ENCODE measurements around the gene LZTR1.
"Not testable (repeated sequence)": the region's sequence is repeated elsewhere in the genome, so short reads cannot be mapped to it uniquely, and the experiment has no call there.

The LZTR1 gene

GRCh38 chr22:21000987-21001600 is 19.0 kb downstream of the LZTR1 start:
- Histone ChIP-seq H3K27ac (ENCODE audit: low read length) (peak overlapping the region; percentile 97), H3F3A (ENCODE audit: insufficient read depth, low read length) (peaks cover 16% of the 10 kb centered on the region)

DNA sequence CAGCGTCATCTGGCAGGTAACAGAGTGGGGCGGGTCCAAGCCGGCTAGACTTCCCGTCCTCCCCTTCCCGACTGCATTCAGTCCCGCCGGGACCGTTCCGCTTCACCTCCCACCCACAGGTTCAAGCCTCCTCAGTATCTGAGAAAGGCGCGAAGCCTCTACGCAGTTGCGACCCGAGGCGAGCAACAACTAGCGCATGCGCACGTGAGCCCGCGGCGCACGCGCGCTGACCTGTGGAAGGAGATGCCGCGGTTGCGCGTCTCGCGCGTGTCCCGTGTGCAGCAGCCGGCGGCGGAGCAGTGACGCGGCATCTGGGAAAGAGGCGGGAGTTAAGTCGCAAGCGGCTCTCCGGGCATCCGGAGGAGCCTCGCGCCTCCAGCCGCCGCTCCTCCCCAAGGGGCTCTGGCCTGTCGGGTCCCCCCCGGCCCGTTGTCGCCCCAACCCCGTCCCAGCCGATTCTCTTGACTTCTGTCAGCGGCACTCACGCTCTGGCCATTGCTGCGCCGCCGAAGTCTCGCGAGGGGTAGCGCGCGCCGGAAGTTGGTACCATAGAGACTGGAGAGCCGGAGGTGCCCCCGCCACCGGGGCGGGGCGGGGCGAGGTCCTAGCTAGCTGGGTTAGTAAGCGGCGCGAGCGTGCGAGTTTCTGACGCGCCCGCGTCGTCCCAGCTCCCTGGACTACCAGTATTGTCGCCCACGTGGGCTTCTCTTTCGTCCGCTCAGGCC is 19.7 kb downstream of the LZTR1 start, which contains the start of gene THAP7:
Gene THAP7, minus strand, starts transcription at position 518 of the 725 bp plus-strand sequence. Its CDS starts 207 bp downstream, at position 311.
- Histone ChIP-seq H3K79me2 (ENCODE audit: low read length) (peaks cover 21% of the 10 kb centered on the region), H3K4me1 (ENCODE audit: low read length) (peaks cover 9% of the 10 kb centered on the region; the same call in 1 of the 2 replicates), H3F3A (ENCODE audit: insufficient read depth, low read length) (peaks cover 16% of the 10 kb centered on the region), H3K4me3 (ENCODE audit: low read length) (peak within 1 kb of the TSS; percentile 91), H3K27ac (ENCODE audit: low read length) (peak within 1 kb of the TSS; percentile 97), H3K9me2 (replicated peaks; ENCODE audit: insufficient read depth, low read length) (no peaks in the 10 kb centered on the region), H3K27me3 (replicated peaks; ENCODE audit: insufficient read depth, low read length) (peaks cover 4% of the 10 kb centered on the region), H3K9ac (ENCODE audit: low read length) (peak within 1 kb of the TSS; percentile 95), H2AFZ (ENCODE audit: low read length) (peak within 1 kb of the TSS; percentile 84), H4K20me1 (ENCODE audit: insufficient read depth, low read length) (no peaks in the 10 kb centered on the region), H3K9me3 (replicated peaks; ENCODE audit: insufficient read depth, low read length) (no peaks in the 10 kb centered on the region), H3K4me2 (ENCODE audit: low read depth, low read length) (peak within 1 kb of the TSS; percentile 100), H3K36me3 (replicated peaks; ENCODE audit: insufficient read depth, low read length) (no peaks in the 10 kb centered on the region)
- TF ChIP-seq, protein P1, sequence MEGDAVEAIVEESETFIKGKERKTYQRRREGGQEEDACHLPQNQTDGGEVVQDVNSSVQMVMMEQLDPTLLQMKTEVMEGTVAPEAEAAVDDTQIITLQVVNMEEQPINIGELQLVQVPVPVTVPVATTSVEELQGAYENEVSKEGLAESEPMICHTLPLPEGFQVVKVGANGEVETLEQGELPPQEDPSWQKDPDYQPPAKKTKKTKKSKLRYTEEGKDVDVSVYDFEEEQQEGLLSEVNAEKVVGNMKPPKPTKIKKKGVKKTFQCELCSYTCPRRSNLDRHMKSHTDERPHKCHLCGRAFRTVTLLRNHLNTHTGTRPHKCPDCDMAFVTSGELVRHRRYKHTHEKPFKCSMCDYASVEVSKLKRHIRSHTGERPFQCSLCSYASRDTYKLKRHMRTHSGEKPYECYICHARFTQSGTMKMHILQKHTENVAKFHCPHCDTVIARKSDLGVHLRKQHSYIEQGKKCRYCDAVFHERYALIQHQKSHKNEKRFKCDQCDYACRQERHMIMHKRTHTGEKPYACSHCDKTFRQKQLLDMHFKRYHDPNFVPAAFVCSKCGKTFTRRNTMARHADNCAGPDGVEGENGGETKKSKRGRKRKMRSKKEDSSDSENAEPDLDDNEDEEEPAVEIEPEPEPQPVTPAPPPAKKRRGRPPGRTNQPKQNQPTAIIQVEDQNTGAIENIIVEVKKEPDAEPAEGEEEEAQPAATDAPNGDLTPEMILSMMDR (IDR thresholded peaks at IDR 0.05; ENCODE audit: low read length): no peak
- no peak for TF ChIP-seq EZH2 (optimal IDR thresholded peaks at IDR 0.05; ENCODE audit: low read depth, low read length)
- TF ChIP-seq EZH2phosphoT487 (IDR thresholded peaks at IDR 0.05; ENCODE audit: low read length): no peak
- peak; percentile 97 for DNase-seq

More at GRCh38 chr22:21000987-21001600, 19.0 kb downstream of the LZTR1 start:
- H3K36me3 ChIP-seq (replicated peaks; ENCODE audit: insufficient read depth, low read length): no peaks in the 10 kb centered on the region
- H2AFZ ChIP-seq (ENCODE audit: low read length): peak overlapping the region; percentile 84
- peak overlapping the region; percentile 91 for H3K4me3 ChIP-seq (ENCODE audit: low read length)
- H3K4me1 ChIP-seq (ENCODE audit: low read length): peaks cover 9% of the 10 kb centered on the region; the same call in 1 of the 2 replicates
- H3K27me3 ChIP-seq (replicated peaks; ENCODE audit: insufficient read depth, low read length): no peaks in the 10 kb centered on the region
- peak overlapping the region; percentile 95 for H3K9ac ChIP-seq (ENCODE audit: low read length)
- H3K4me2 ChIP-seq (ENCODE audit: low read depth, low read length): peak overlapping the region; percentile 100
- H3K9me2 ChIP-seq (replicated peaks; ENCODE audit: insufficient read depth, low read length): no peaks in the 10 kb centered on the region
- no peaks in the 10 kb centered on the region for H3K9me3 ChIP-seq (replicated peaks; ENCODE audit: insufficient read depth, low read length)
- DNase-seq: no peak
- no peaks in the 10 kb centered on the region for H4K20me1 ChIP-seq (ENCODE audit: insufficient read depth, low read length)
- TF ChIP-seq EZH2 (optimal IDR thresholded peaks at IDR 0.05; ENCODE audit: low read depth, low read length): no peak
- no peak for TF ChIP-seq EZH2phosphoT487 (IDR thresholded peaks at IDR 0.05; ENCODE audit: low read length)
- TF ChIP-seq, protein P1 (IDR thresholded peaks at IDR 0.05; ENCODE audit: low read length): no peak
- peaks cover 21% of the 10 kb centered on the region for H3K79me2 ChIP-seq (ENCODE audit: low read length)

DNA sequence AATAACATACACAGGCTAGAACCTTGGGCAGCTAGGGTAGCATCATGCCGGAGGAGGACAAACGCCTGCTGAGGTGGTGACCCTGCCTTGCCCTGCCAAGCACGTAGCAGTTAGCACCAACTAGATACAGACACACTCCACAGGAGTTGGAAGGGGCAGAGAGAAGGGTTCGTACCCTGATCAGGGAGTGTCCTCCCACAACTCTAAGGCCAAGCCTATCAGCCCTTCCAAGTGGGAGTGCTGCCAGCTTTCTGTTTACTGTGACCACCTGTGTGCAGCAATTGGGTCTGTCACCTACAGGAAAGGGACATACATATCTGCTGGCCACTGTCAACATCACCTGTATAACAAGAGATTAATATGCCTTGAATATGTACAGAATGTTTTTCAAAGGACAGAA is 21.7 kb downstream of the LZTR1 start:
- peaks cover 22% of the 10 kb centered on the region for H3K27me3 ChIP-seq (replicated peaks; ENCODE audit: insufficient read depth, low read length)
- no peak overlapping the region for H3K4me2 ChIP-seq (ENCODE audit: low read depth, low read length)
- peaks cover 9% of the 10 kb centered on the region; the same call in 1 of the 2 replicates for H3K4me1 ChIP-seq (ENCODE audit: low read length)
- TF ChIP-seq EZH2phosphoT487 (IDR thresholded peaks at IDR 0.05; ENCODE audit: low read length) (no peak), EZH2 (optimal IDR thresholded peaks at IDR 0.05; ENCODE audit: low read depth, low read length) (no peak)
- TF ChIP-seq, protein P1 (IDR thresholded peaks at IDR 0.05; ENCODE audit: low read length): no peak
- no peaks in the 10 kb centered on the region for H3K9me3 ChIP-seq (replicated peaks; ENCODE audit: insufficient read depth, low read length)
- H4K20me1 ChIP-seq (ENCODE audit: insufficient read depth, low read length): no peaks in the 10 kb centered on the region
- no peaks in the 10 kb centered on the region for H3K36me3 ChIP-seq (replicated peaks; ENCODE audit: insufficient read depth, low read length)
- no peak for DNase-seq
- H3K9me2 ChIP-seq (replicated peaks; ENCODE audit: insufficient read depth, low read length): no peaks in the 10 kb centered on the region
- H3K27ac ChIP-seq (ENCODE audit: low read length): no peak overlapping the region
- peaks cover 16% of the 10 kb centered on the region for H3F3A ChIP-seq (ENCODE audit: insufficient read depth, low read length)
- no peak overlapping the region for H3K9ac ChIP-seq (ENCODE audit: low read length)
- no peak overlapping the region for H2AFZ ChIP-seq (ENCODE audit: low read length)
- no peak overlapping the region for H3K4me3 ChIP-seq (ENCODE audit: low read length)
- H3K79me2 ChIP-seq (ENCODE audit: low read length): peaks cover 21% of the 10 kb centered on the region

- DNase-seq; H3F3A ChIP-seq (ENCODE audit: insufficient read depth, low read length); H3K9me2 ChIP-seq (replicated peaks; ENCODE audit: insufficient read depth, low read length); H3K9me3 ChIP-seq (replicated peaks; ENCODE audit: insufficient read depth, low read length); H3K27ac ChIP-seq (ENCODE audit: low read length); H3K36me3 ChIP-seq (replicated peaks; ENCODE audit: insufficient read depth, low read length); H3K4me1 ChIP-seq (ENCODE audit: low read length); H3K4me2 ChIP-seq (ENCODE audit: low read depth, low read length); H3K9ac ChIP-seq (ENCODE audit: low read length); H3K4me3 ChIP-seq (ENCODE audit: low read length); H2AFZ ChIP-seq (ENCODE audit: low read length); H4K20me1 ChIP-seq (ENCODE audit: insufficient read depth, low read length); H3K79me2 ChIP-seq (ENCODE audit: low read length): not testable (repeated sequence)
- peaks cover 43% of the 10 kb centered on the region for H3K27me3 ChIP-seq (replicated peaks; ENCODE audit: insufficient read depth, low read length)
Measured at GRCh38 chr22:21009208-21009607, 27.1 kb downstream of the LZTR1 start.

Data from MM.1S (cell line).